Neural cell (in vitro differentiated cells): Measurements from ENCODE around the gene IFNA14. TPM values are rescaled to one million over a fixed set of nuclear protein-coding genes. Genes with fewer than 3 reads are reported as not detected.
"Not testable (repeated sequence)": the region's sequence is repeated elsewhere in the genome, so short reads cannot be mapped to it uniquely, and the experiment has no call there.

Experiments
- H2AFZ ChIP-seq: fragments of 200-600, 300-800 bp; sonication (generic), shearing (Covaris generic); 2 replicates; pipeline ENCODE4 v1.6.0; 2014; ENCODE audit warnings: low read depth, mild to moderate bottlenecking, antibody characterized with exemption, low read length, moderate library complexity
- H3F3A ChIP-seq: fragments of 200-600 bp; shearing (Covaris generic); 2 replicates; pipeline ENCODE4 v1.6.1; 2016; ENCODE audit warnings: mild to moderate bottlenecking, moderate library complexity, mixed read lengths, antibody characterized with exemption, low read length; ENCODE audit not compliant: insufficient read depth, poor library complexity, severe bottlenecking
- H3K27ac ChIP-seq: fragments of 200-600, 300-800 bp; sonication (generic), shearing (Covaris generic); 2 replicates; pipeline ENCODE4 v1.5.1; 2014; ENCODE audit warnings: mild to moderate bottlenecking, low read length, moderate library complexity
- H3K27me3 ChIP-seq: fragments of 300-800, 200-600 bp; sonication (generic), shearing (Covaris generic); 2 replicates; pipeline ENCODE4 v1.6.0; 2014; ENCODE audit warnings: mild to moderate bottlenecking, low read depth, low read length, moderate library complexity; ENCODE audit not compliant: insufficient read depth
- H3K36me3 ChIP-seq: fragments of 300-800, 200-600 bp; sonication (generic), shearing (Covaris generic); 2 replicates; pipeline ENCODE4 v1.5.1; 2014; ENCODE audit warnings: mild to moderate bottlenecking, antibody characterized with exemption, low read length, moderate library complexity; ENCODE audit not compliant: insufficient read depth
- H3K4me2 ChIP-seq: fragments of 300-800, 200-600 bp; sonication (generic), shearing (Covaris generic); 2 replicates; pipeline ENCODE4 v1.6.0; 2014; ENCODE audit warnings: mild to moderate bottlenecking, low read length
- H3K4me3 ChIP-seq: fragments of 300-800, 200-600 bp; sonication (generic), shearing (Covaris generic); 2 replicates; pipeline ENCODE4 v1.5.1; 2014; ENCODE audit warnings: mild to moderate bottlenecking, low read length, moderate library complexity
- H3K79me2 ChIP-seq: fragments of 200-600 bp; shearing (Covaris generic); replicated peaks from 2 replicates; pipeline ENCODE4 v1.6.0; 2014; ENCODE audit warnings: mild to moderate bottlenecking, low read length, moderate library complexity; ENCODE audit not compliant: insufficient read depth
- H3K9ac ChIP-seq: fragments of 300-800, 200-600 bp; sonication (generic), shearing (Covaris generic); 2 replicates; pipeline ENCODE4 v1.6.1; 2016; ENCODE audit warnings: mild to moderate bottlenecking, low read length, mixed read lengths
- H3K9me2 ChIP-seq: fragments of 200-600 bp; shearing (Covaris generic); 2 replicates; pipeline ENCODE4 v1.6.1; 2016; ENCODE audit warnings: mild to moderate bottlenecking, low read length, mixed read lengths; ENCODE audit not compliant: insufficient read depth
- H3K9me3 ChIP-seq: fragments of 200-600, 300-800 bp; sonication (generic), shearing (Covaris generic); 2 replicates; pipeline ENCODE4 v1.6.1; 2016; ENCODE audit warnings: mild to moderate bottlenecking, mixed run types, low read length, moderate library complexity, mixed read lengths
- H4K20me1 ChIP-seq: fragments of 200-600 bp; shearing (Covaris generic); 2 replicates; pipeline ENCODE4 v1.6.1; 2016; ENCODE audit warnings: mild to moderate bottlenecking, mixed run types; ENCODE audit not compliant: insufficient read depth
- CTCF ChIP-seq: fragments of 450-650 bp; IDR thresholded peaks from 2 replicates; pipeline ENCODE4 v1.5.1; 2014; ENCODE audit warnings: antibody characterized with exemption, mild to moderate bottlenecking, moderate library complexity; ENCODE audit not compliant: poor library complexity, severe bottlenecking
- EP300 ChIP-seq: fragments of 450-650 bp; conservative IDR thresholded peaks from 2 replicates; pipeline ENCODE4 v1.6.1; 2014; ENCODE audit warnings: antibody characterized with exemption, mild to moderate bottlenecking, moderate library complexity; ENCODE audit not compliant: poor library complexity, severe bottlenecking
- EZH2 ChIP-seq: fragments of 200-600, 300-800 bp; shearing (Covaris generic), sonication (generic); IDR thresholded peaks from 2 replicates; pipeline ENCODE4 v1.6.1; 2014; ENCODE audit warnings: antibody characterized with exemption, low read length, borderline replicate concordance, mild to moderate bottlenecking; ENCODE audit not compliant: insufficient read depth, poor library complexity, severe bottlenecking
- MXI1 ChIP-seq: fragments of 450-650 bp; conservative IDR thresholded peaks from 2 replicates; pipeline ENCODE4 v1.6.1; 2014; ENCODE audit warnings: antibody characterized with exemption, mild to moderate bottlenecking; ENCODE audit not compliant: poor library complexity, severe bottlenecking
- POLR2AphosphoS5 ChIP-seq: IDR thresholded peaks from 2 replicates; pipeline ENCODE4 v1.6.1; 2012
- RAD21 ChIP-seq: fragments of 450-650 bp; conservative IDR thresholded peaks from 2 replicates; pipeline ENCODE4 v1.6.1; 2014; ENCODE audit warnings: antibody characterized with exemption, mild to moderate bottlenecking, moderate library complexity
- REST ChIP-seq: IDR thresholded peaks from 2 replicates; pipeline ENCODE4 v1.6.1; 2012; ENCODE audit warnings: borderline replicate concordance
- SMC3 ChIP-seq: fragments of 450-650 bp; conservative IDR thresholded peaks from 2 replicates; pipeline ENCODE4 v1.6.1; 2014; ENCODE audit warnings: antibody characterized with exemption, mild to moderate bottlenecking, moderate library complexity; ENCODE audit not compliant: poor library complexity
- TAF1 ChIP-seq: IDR thresholded peaks from 2 replicates; pipeline ENCODE4 v1.6.1; 2012; ENCODE audit warnings: low read depth
- polyA plus RNA-seq: library from polyadenylated mRNA; depleted of rRNA; stranded (reverse); fragments of >200 nt; gene quantifications from 2 replicates; pipeline ENCODE4 v1.2.3, GENCODE V29; 2014

The IFNA14 gene
- polyA plus RNA-seq, 1 donor from 2014 or later = not detected

GRCh38 chr9:21244836-21245235 lies 5.0 kb upstream of the IFNA14 start:
- H3K36me3 ChIP-seq = no peaks in the 10 kb centered on the region
- no peaks in the 10 kb centered on the region for H3K9me2 ChIP-seq
- H2AFZ ChIP-seq = no peak overlapping the region
- no peak overlapping the region for H3K4me3 ChIP-seq
- no peaks in the 10 kb centered on the region for H3K9me3 ChIP-seq
- no peak overlapping the region for H3K9ac ChIP-seq
- H3K79me2 ChIP-seq = no peaks in the 10 kb centered on the region
- no peaks in the 10 kb centered on the region for H3F3A ChIP-seq
- no peaks in the 10 kb centered on the region for H4K20me1 ChIP-seq
- no peak overlapping the region for H3K4me2 ChIP-seq
- H3K27me3 ChIP-seq = no peaks in the 10 kb centered on the region
- no peak overlapping the region for H3K27ac ChIP-seq
- TF ChIP-seq REST (no peak), SMC3 (no peak), CTCF (no peak), MXI1 (no peak), EZH2 (no peak), POLR2AphosphoS5 (no peak), TAF1 (no peak), RAD21 (no peak), EP300 (no peak)

GRCh38 chr9:21236360-21236714 lies 3.5 kb downstream of the IFNA14 start:
- H3F3A ChIP-seq, H3K4me2 ChIP-seq, H3K9me3 ChIP-seq, H3K9me2 ChIP-seq, H3K36me3 ChIP-seq, H3K9ac ChIP-seq, H3K79me2 ChIP-seq, H3K4me3 ChIP-seq, H2AFZ ChIP-seq, H3K27me3 ChIP-seq, H4K20me1 ChIP-seq, H3K27ac ChIP-seq: not testable (repeated sequence)
